Stimulated activated CD4-positive, alpha-beta T cell treated with anti-CD3 and anti-CD28 coated beads, Interleukin-4, amount 100 ng/mL, for 4 hours (primary cell): ENCODE data around the gene CADM1.

Experiments used
- DNase-seq, 2 experiments: peaks; one replicate each; pipeline ENCODE4 v3.0.0-alpha.2; 2020

CADM1 gene

GRCh38 chr11:115311949-115312348, 192.3 kb downstream of the CADM1 start:
- no peak for DNase-seq

GRCh38 chr11:115306689-115307088, 197.5 kb downstream of the CADM1 start:
- no peak for DNase-seq

- DNase-seq = no peak
These were observed 199.3 kb downstream of the CADM1 start for GRCh38 chr11:115304774-115305472.

- no peak for DNase-seq
These were observed 200.2 kb downstream of the CADM1 start for GRCh38 chr11:115303929-115304531.

GRCh38 chr11:115302946-115303703, 201.1 kb downstream of the CADM1 start:
- DNase-seq = no peak

- DNase-seq = no peak
These were observed 203.4 kb downstream of the CADM1 start for GRCh38 chr11:115300660-115301428.

- DNase-seq = no peak
These were observed 205.8 kb downstream of the CADM1 start for GRCh38 chr11:115298300-115299012.

- DNase-seq = no peak
These were observed 206.9 kb downstream of the CADM1 start for GRCh38 chr11:115297330-115297729.

- DNase-seq = no peak
These were observed 212.9 kb downstream of the CADM1 start for GRCh38 chr11:115291325-115291724.

- DNase-seq = no peak
These were observed 213.3 kb downstream of the CADM1 start for GRCh38 chr11:115290893-115291292.

- DNase-seq = no peak
These were observed 213.7 kb downstream of the CADM1 start for GRCh38 chr11:115290479-115290878.

- no peak for DNase-seq
These were observed 216.9 kb downstream of the CADM1 start for GRCh38 chr11:115287266-115287665.

GRCh38 chr11:115286614-115287013, 217.6 kb downstream of the CADM1 start:
- no peak for DNase-seq

GRCh38 chr11:115284773-115285172, 219.4 kb downstream of the CADM1 start:
- no peak for DNase-seq

- DNase-seq = no peak
These were observed 221.3 kb downstream of the CADM1 start for GRCh38 chr11:115282923-115283322.

GRCh38 chr11:115280775-115281174, 223.4 kb downstream of the CADM1 start:
- DNase-seq = no peak

- DNase-seq = no peak
These were observed 224.1 kb downstream of the CADM1 start for GRCh38 chr11:115279813-115280761.

- no peak for DNase-seq
These were observed 227.4 kb downstream of the CADM1 start for GRCh38 chr11:115276799-115277198.

- DNase-seq = no peak
These were observed 228.0 kb downstream of the CADM1 start for GRCh38 chr11:115276191-115276590.

GRCh38 chr11:115275045-115275444, 229.2 kb downstream of the CADM1 start:
- no peak for DNase-seq

- DNase-seq = no peak
These were observed 231.3 kb downstream of the CADM1 start for GRCh38 chr11:115272925-115273324.
